ENCODE measurements around the gene CACNG3. TPM values are rescaled to one million over a fixed set of nuclear protein-coding genes. Genes with fewer than 3 reads are reported as not detected.
A peak's percentile ranks its signal among the peaks of the same experiment; 100 is the strongest.

Gene CACNG3
- total RNA-seq, 1 experiment from 2014 or later: not detected

DNA sequence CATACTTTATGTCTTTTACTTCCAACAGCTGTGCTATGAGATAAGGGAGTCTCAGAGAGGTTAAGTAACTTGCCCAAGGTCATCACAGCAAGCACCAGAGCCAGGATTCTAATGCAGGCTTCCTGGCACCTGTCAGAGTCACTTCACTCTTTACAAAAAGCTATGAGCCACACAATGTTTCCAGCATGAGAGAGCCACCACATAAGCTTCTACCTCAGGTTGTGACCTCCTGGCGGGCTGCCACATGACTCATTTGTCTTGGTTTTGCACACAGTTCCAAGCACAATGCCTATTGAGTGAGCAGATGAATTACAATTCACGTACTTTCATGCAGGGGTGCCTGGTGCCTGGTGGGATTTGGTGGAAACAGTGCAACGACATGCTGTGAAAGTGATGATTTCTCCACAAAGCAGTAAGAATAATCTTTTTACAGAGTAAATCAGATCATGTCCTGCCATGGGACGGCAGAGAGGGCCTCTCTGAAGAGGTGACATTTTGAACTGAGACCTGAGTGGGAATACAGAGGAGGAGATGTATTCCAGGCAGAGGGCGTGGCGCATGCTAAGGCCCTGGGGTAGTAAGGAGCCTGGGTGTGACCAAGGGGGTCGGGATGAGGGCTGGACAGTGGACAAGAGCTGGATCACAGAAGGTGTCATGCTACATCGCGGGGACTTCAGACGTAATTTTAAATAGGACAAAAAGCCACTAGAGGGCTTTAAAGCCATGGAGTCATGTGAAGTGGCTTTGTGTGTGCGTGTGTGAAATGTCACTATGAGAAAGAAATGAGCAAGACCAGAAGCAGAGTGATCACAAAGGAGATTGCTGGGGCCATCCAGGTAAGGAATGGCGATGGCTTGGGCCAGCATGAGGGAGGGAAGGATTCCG, 53.4 kb downstream of the CACNG3 start:
- no CpG with 5 or more reads among the region's 13 CpGs for WGBS (ENCODE audit: extremely low coverage, insufficient read length, low lambda C conversion rate)
- Histone ChIP-seq H3K9me3 (ENCODE audit: control insufficient read depth, low read depth, low read length) (no peaks in the 10 kb centered on the region), H2BK120ac (ENCODE audit: low read depth, low read length, poor library complexity, severe bottlenecking) (no peak overlapping the region), H2BK20ac (ENCODE audit: low read depth, low read length, poor library complexity, severe bottlenecking) (no peak overlapping the region), H2AK5ac (ENCODE audit: insufficient read length, low read length) (no peak overlapping the region), H3K23ac (ENCODE audit: insufficient read length, low read depth, low read length) (no peak overlapping the region), H3K27ac (ENCODE audit: insufficient read length, low read depth, low read length) (no peak overlapping the region), H3K27me3 (ENCODE audit: insufficient read depth, low read length) (no peaks in the 10 kb centered on the region), H3K18ac (ENCODE audit: insufficient read length, low read depth, low read length) (no peak overlapping the region), H3K4me1 (ENCODE audit: insufficient read depth, low read length) (peaks cover 3% of the 10 kb centered on the region; the same call in 1 of the 2 replicates), H3K56ac (ENCODE audit: insufficient read length, low read depth, low read length) (no peak overlapping the region), H4K8ac (replicated peaks; ENCODE audit: insufficient read length, low read depth, low read length) (no peak overlapping the region), H3K14ac (ENCODE audit: insufficient read depth, low read length) (no peak overlapping the region), H2AFZ (ENCODE audit: low read length) (no peak overlapping the region), H3T11ph (ENCODE audit: low read length) (no peak overlapping the region), H3K4me2 (ENCODE audit: insufficient read depth, insufficient read length, low read length) (no peak overlapping the region), H4K20me1 (ENCODE audit: control insufficient read depth, insufficient read depth, insufficient read length) (no peaks in the 10 kb centered on the region), H2BK12ac (ENCODE audit: insufficient read length, low read depth, low read length) (no peak overlapping the region), H3K79me1 (ENCODE audit: insufficient read depth, low read depth, low read length, poor library complexity, severe bottlenecking) (no peaks in the 10 kb centered on the region), H4K5ac (ENCODE audit: insufficient read length, low read depth, low read length) (no peak overlapping the region), H2BK15ac (ENCODE audit: low read depth, low read length) (no peak overlapping the region), H4K91ac (ENCODE audit: insufficient read length, low read depth, low read length) (no peak overlapping the region), H3K23me2 (ENCODE audit: insufficient read length, low read depth, low read length, poor library complexity, severe bottlenecking) (no peaks in the 10 kb centered on the region), H3K79me2 (ENCODE audit: insufficient read depth, low read length) (no peaks in the 10 kb centered on the region), H3K4ac (ENCODE audit: low read depth, low read length) (no peak overlapping the region), H2BK5ac (ENCODE audit: insufficient read length, low read length) (no peak overlapping the region), H3K9ac (ENCODE audit: extremely low read depth, insufficient read length, low read length) (no peak overlapping the region)
- Mint-ChIP-seq H3K4me1 (peaks cover 5 to 11% of the 10 kb centered on the region in 2 experiments; a peak in 2 of 4 replicates), H3K27me3 (ENCODE audit: low read depth) (peaks cover 7% of the 10 kb centered on the region), H3K27ac (peak overlapping the region in 1 of 3 experiments; percentile 9; a peak in 1 of 7 replicates), H3K36me3 (ENCODE audit: insufficient read depth in 1 of 3, low read depth in 3 of 3) (no peaks in the 10 kb centered on the region), H3K9me3 (no peaks in the 10 kb centered on the region), H3K4me3 (no peak overlapping the region)
- DNase-seq: no peak
- TF ChIP-seq, protein P1, sequence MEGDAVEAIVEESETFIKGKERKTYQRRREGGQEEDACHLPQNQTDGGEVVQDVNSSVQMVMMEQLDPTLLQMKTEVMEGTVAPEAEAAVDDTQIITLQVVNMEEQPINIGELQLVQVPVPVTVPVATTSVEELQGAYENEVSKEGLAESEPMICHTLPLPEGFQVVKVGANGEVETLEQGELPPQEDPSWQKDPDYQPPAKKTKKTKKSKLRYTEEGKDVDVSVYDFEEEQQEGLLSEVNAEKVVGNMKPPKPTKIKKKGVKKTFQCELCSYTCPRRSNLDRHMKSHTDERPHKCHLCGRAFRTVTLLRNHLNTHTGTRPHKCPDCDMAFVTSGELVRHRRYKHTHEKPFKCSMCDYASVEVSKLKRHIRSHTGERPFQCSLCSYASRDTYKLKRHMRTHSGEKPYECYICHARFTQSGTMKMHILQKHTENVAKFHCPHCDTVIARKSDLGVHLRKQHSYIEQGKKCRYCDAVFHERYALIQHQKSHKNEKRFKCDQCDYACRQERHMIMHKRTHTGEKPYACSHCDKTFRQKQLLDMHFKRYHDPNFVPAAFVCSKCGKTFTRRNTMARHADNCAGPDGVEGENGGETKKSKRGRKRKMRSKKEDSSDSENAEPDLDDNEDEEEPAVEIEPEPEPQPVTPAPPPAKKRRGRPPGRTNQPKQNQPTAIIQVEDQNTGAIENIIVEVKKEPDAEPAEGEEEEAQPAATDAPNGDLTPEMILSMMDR (conservative IDR thresholded peaks at IDR 0.05): peak; percentile 21; the same call in 1 of the 3 replicates
